ENCODE measurements around the gene SUGCT.

The SUGCT gene

GRCh38 chr7:40471891-40472290, 337.1 kb downstream of the SUGCT start:
- DNase-seq (ENCODE audit: low read depth), result no peak

GRCh38 chr7:40474790-40475680, 340.2 kb downstream of the SUGCT start:
- DNase-seq (ENCODE audit: low read depth), result no peak

GRCh38 chr7:40475681-40475982, 340.8 kb downstream of the SUGCT start:
- DNase-seq (ENCODE audit: low read depth), result no peak

- no peak for DNase-seq (ENCODE audit: low read depth)
Measured at GRCh38 chr7:40477094-40477493, 342.3 kb downstream of the SUGCT start.

GRCh38 chr7:40482845-40483244, 348.0 kb downstream of the SUGCT start:
- DNase-seq (ENCODE audit: low read depth), result no peak

GRCh38 chr7:40483630-40484029, 348.8 kb downstream of the SUGCT start:
- DNase-seq (ENCODE audit: low read depth), result no peak

GRCh38 chr7:40489844-40490602, 355.2 kb downstream of the SUGCT start:
- no peak for DNase-seq (ENCODE audit: low read depth)

GRCh38 chr7:40490603-40490924, 355.8 kb downstream of the SUGCT start:
- no peak for DNase-seq (ENCODE audit: low read depth)

GRCh38 chr7:40492946-40493345, 358.1 kb downstream of the SUGCT start:
- no peak for DNase-seq (ENCODE audit: low read depth)

- DNase-seq (ENCODE audit: low read depth), result no peak
Measured at GRCh38 chr7:40493609-40494051, 358.8 kb downstream of the SUGCT start.

GRCh38 chr7:40498924-40499510, 364.2 kb downstream of the SUGCT start:
- no peak for DNase-seq (ENCODE audit: low read depth)

- no peak for DNase-seq (ENCODE audit: low read depth)
Measured at GRCh38 chr7:40499718-40500117, 364.9 kb downstream of the SUGCT start.

- DNase-seq (ENCODE audit: low read depth), result no peak
Measured at GRCh38 chr7:40500219-40500618, 365.4 kb downstream of the SUGCT start.

GRCh38 chr7:40502359-40502758, 367.6 kb downstream of the SUGCT start:
- no peak for DNase-seq (ENCODE audit: low read depth)

- DNase-seq (ENCODE audit: low read depth), result no peak
Measured at GRCh38 chr7:40506158-40506557, 371.4 kb downstream of the SUGCT start.

GRCh38 chr7:40507166-40507565, 372.4 kb downstream of the SUGCT start:
- DNase-seq (ENCODE audit: low read depth), result peak; percentile 2

GRCh38 chr7:40509287-40509996, 374.6 kb downstream of the SUGCT start:
- DNase-seq (ENCODE audit: low read depth), result no peak

- DNase-seq (ENCODE audit: low read depth), result no peak
Measured at GRCh38 chr7:40516376-40516775, 381.6 kb downstream of the SUGCT start.

- DNase-seq (ENCODE audit: low read depth), result no peak
Measured at GRCh38 chr7:40519009-40519408, 384.2 kb downstream of the SUGCT start.

- no peak for DNase-seq (ENCODE audit: low read depth)
Measured at GRCh38 chr7:40520986-40521738, 386.4 kb downstream of the SUGCT start.

- no peak for DNase-seq (ENCODE audit: low read depth)
Measured at GRCh38 chr7:40525764-40526163, 391.0 kb downstream of the SUGCT start.

All from CMK (cell line).